Measurements from ENCODE around the gene AMHR2. TPM values are rescaled to one million over a fixed set of nuclear protein-coding genes. Genes with fewer than 3 reads are reported as not detected.

AMHR2 gene
- 1.0 to 2.1 TPM (median 1.4 TPM) in 5 replicates for total RNA-seq (2022; extraction: Qiagen RNA extraction)

GRCh38 chr12:53423597-53423996 is at the start of gene AMHR2:
TSS of gene AMHR2 (plus strand) at chr12:53423855. CDS start at chr12:53423935, 80 bp downstream.

GRCh38 chr12:53380104-53380793 is 43.4 kb upstream of the AMHR2 start, which contains the start of gene SP1:
TSS of gene SP1 (plus strand) at chr12:53380176. CDS start at chr12:53380292, 116 bp downstream.

GRCh38 chr12:53441040-53441833 is 17.6 kb downstream of the AMHR2 start, which contains the start of gene PRR13:
TSS of gene PRR13 (plus strand) at chr12:53441734. CDS start at chr12:53442715, 981 bp downstream.

GRCh38 chr12:53451661-53452158 is 28.1 kb downstream of the AMHR2 start, which contains the start of gene PCBP2:
TSS of gene PCBP2 (plus strand) at chr12:53452102. CDS start at chr12:53454801, 2,699 bp downstream.

Other genes with a start within 250 kb of the AMHR2 start
- gene ZNF740, start 243.1 kb upstream of the AMHR2 start, total RNA-seq (2022; extraction: Qiagen RNA extraction), result 12.2 to 17.3 TPM (median 15.5 TPM) in 5 replicates
- 4.0 to 6.4 TPM (median 6.1 TPM) in 5 replicates for gene CSAD, start 242.9 kb upstream of the AMHR2 start, total RNA-seq (2022; extraction: Qiagen RNA extraction)
- gene ITGB7, start 216.6 kb upstream of the AMHR2 start, total RNA-seq (2022; extraction: Qiagen RNA extraction), result 0.13 to 0.59 TPM (median 0.33 TPM) in 5 replicates
- 25.9 to 32.6 TPM (median 30.7 TPM) in 5 replicates for gene RARG, start 191.6 kb upstream of the AMHR2 start, total RNA-seq (2022; extraction: Qiagen RNA extraction)
- 15.3 to 23.5 TPM (median 19.9 TPM) in 5 replicates for gene ESPL1, start 155.6 kb upstream of the AMHR2 start, total RNA-seq (2022; extraction: Qiagen RNA extraction)
- 472 to 519 TPM (median 490 TPM) in 5 replicates for gene PFDN5, start 128.3 kb upstream of the AMHR2 start, total RNA-seq (2022; extraction: Qiagen RNA extraction)
- gene MYG1, start 124.2 kb upstream of the AMHR2 start, total RNA-seq (2022; extraction: Qiagen RNA extraction), result 75.1 to 107 TPM (median 97.5 TPM) in 5 replicates
- gene AAAS, start 102.2 kb upstream of the AMHR2 start, total RNA-seq (2022; extraction: Qiagen RNA extraction), result 76.4 to 83.0 TPM (median 81.6 TPM) in 5 replicates
- 0.08 TPM in 1 of 5 replicates, not detected in the others for gene SP7, start 87.5 kb upstream of the AMHR2 start, total RNA-seq (2022; extraction: Qiagen RNA extraction)
- gene SP1, start 43.7 kb upstream of the AMHR2 start, total RNA-seq (2022; extraction: Qiagen RNA extraction), result 18.6 to 26.9 TPM (median 22.5 TPM) in 5 replicates
- 307 to 394 TPM (median 366 TPM) in 5 replicates for gene PRR13, start 17.9 kb downstream of the AMHR2 start, total RNA-seq (2022; extraction: Qiagen RNA extraction)
- 625 to 659 TPM (median 634 TPM) in 5 replicates for gene PCBP2, start 28.2 kb downstream of the AMHR2 start, total RNA-seq (2022; extraction: Qiagen RNA extraction)
- gene MAP3K12, start 75.6 kb downstream of the AMHR2 start, total RNA-seq (2022; extraction: Qiagen RNA extraction), result 10.1 to 18.8 TPM (median 17.3 TPM) in 5 replicates
- gene TARBP2, start 77.4 kb downstream of the AMHR2 start, total RNA-seq (2022; extraction: Qiagen RNA extraction), result 40.6 to 62.1 TPM (median 60.8 TPM) in 5 replicates
- gene NPFF, start 83.6 kb downstream of the AMHR2 start, total RNA-seq (2022; extraction: Qiagen RNA extraction), result not detected in 5 replicates
- gene ATF7, start 202.5 kb downstream of the AMHR2 start, total RNA-seq (2022; extraction: Qiagen RNA extraction), result 16.3 to 18.9 TPM (median 17.7 TPM) in 5 replicates

All from A549 treated with CORT108297 at 1 μM for 4 hours (cell line).